Measurements from ENCODE around the gene RMI1. TPM values are rescaled to one million over a fixed set of nuclear protein-coding genes. Genes with fewer than 3 reads are reported as not detected.
"Not testable (repeated sequence)": the region's sequence is repeated elsewhere in the genome, so short reads cannot be mapped to it uniquely, and the experiment has no call there.

Gene RMI1
- polyA plus RNA-seq, 1 donor (not counting 4 experiments of a cell fraction or from before 2014, with no cell fraction given): 3.6 TPM

GRCh38 chr9:84027201-84027600, 46.6 kb downstream of the RMI1 start:
- no peaks in the 10 kb centered on the region for H3K4me1 ChIP-seq (ENCODE audit: control insufficient read depth, extremely low read depth, insufficient read depth, low read length)
- no peaks in the 10 kb centered on the region for H3K27me3 ChIP-seq (ENCODE audit: control insufficient read depth, extremely low read depth, insufficient read depth, low read length)
- no peak overlapping the region for H3K4me2 ChIP-seq (ENCODE audit: control insufficient read depth, extremely low read depth, insufficient read depth, low read depth, low read length)
- H3K9me1 ChIP-seq (ENCODE audit: control insufficient read depth, extremely low read depth, insufficient read depth, low read length): no peaks in the 10 kb centered on the region
- H2AFZ ChIP-seq (ENCODE audit: control insufficient read depth, low read length): no peak overlapping the region
- H3K9ac ChIP-seq (ENCODE audit: control insufficient read depth, extremely low read depth, insufficient read depth, low read length): no peak overlapping the region
- FAIRE-seq (no peak), DNase-seq (ENCODE audit: low read depth, low spot score) (no peak)
- dilution Hi-C loops (cut with MboI; ENCODE audit: extremely low pct_ligation_motif_present, low sequenced_read_pairs): no loop called here
- H3K79me2 ChIP-seq (ENCODE audit: control insufficient read depth, insufficient read depth, low read length): no peaks in the 10 kb centered on the region
- H3K9me3 ChIP-seq (ENCODE audit: control insufficient read depth, low read depth, low read length): no peaks in the 10 kb centered on the region
- TF ChIP-seq EZH2 (IDR thresholded peaks at IDR 0.05; ENCODE audit: low read length) (no peak), CTCF (optimal IDR thresholded peaks at IDR 0.05 in 1 of 3, IDR thresholded peaks at IDR 0.05 in 1 of 3, conservative IDR thresholded peaks at IDR 0.05 in 1 of 3; ENCODE audit: extremely low read depth in 1 of 3, insufficient read depth in 2 of 3, low read length in 3 of 3) (no peak)
- no peak overlapping the region for H3K27ac ChIP-seq (ENCODE audit: control insufficient read depth, insufficient read depth, low read length)
- H3K36me3 ChIP-seq (ENCODE audit: control insufficient read depth in 2 of 2, extremely low read depth in 1 of 2, insufficient read depth in 2 of 2, low read length in 2 of 2): no peaks in the 10 kb centered on the region
- no peak overlapping the region for H3K4me3 ChIP-seq (ENCODE audit: control insufficient read depth in 2 of 3, extremely low read depth in 1 of 3, insufficient read depth in 2 of 3, low read depth in 1 of 3, low read length in 3 of 3)
- no peaks in the 10 kb centered on the region for H4K20me1 ChIP-seq (ENCODE audit: control insufficient read depth, extremely low read depth, insufficient read depth, low read length)

- TF ChIP-seq EZH2 (IDR thresholded peaks at IDR 0.05; ENCODE audit: low read length) (no peak), CTCF (optimal IDR thresholded peaks at IDR 0.05 in 1 of 3, IDR thresholded peaks at IDR 0.05 in 1 of 3, conservative IDR thresholded peaks at IDR 0.05 in 1 of 3; ENCODE audit: extremely low read depth in 1 of 3, insufficient read depth in 2 of 3, low read length in 3 of 3) (no peak)
- DNase-seq (ENCODE audit: low read depth, low spot score): no peak
- Histone ChIP-seq H3K36me3 (ENCODE audit: control insufficient read depth in 2 of 2, extremely low read depth in 1 of 2, insufficient read depth in 2 of 2, low read length in 2 of 2) (no peaks in the 10 kb centered on the region), H3K4me1 (ENCODE audit: control insufficient read depth, extremely low read depth, insufficient read depth, low read length) (no peaks in the 10 kb centered on the region), H3K4me2 (ENCODE audit: control insufficient read depth, extremely low read depth, insufficient read depth, low read depth, low read length) (no peak overlapping the region), H4K20me1 (ENCODE audit: control insufficient read depth, extremely low read depth, insufficient read depth, low read length) (no peaks in the 10 kb centered on the region), H2AFZ (ENCODE audit: control insufficient read depth, low read length) (no peak overlapping the region), H3K79me2 (ENCODE audit: control insufficient read depth, insufficient read depth, low read length) (no peaks in the 10 kb centered on the region), H3K4me3 (ENCODE audit: control insufficient read depth in 2 of 3, extremely low read depth in 1 of 3, insufficient read depth in 2 of 3, low read depth in 1 of 3, low read length in 3 of 3) (no peak overlapping the region), H3K27me3 (ENCODE audit: control insufficient read depth, extremely low read depth, insufficient read depth, low read length) (no peaks in the 10 kb centered on the region), H3K9ac (ENCODE audit: control insufficient read depth, extremely low read depth, insufficient read depth, low read length) (no peak overlapping the region), H3K9me1 (ENCODE audit: control insufficient read depth, extremely low read depth, insufficient read depth, low read length) (no peaks in the 10 kb centered on the region), H3K27ac (ENCODE audit: control insufficient read depth, insufficient read depth, low read length) (no peak overlapping the region), H3K9me3 (ENCODE audit: control insufficient read depth, low read depth, low read length) (no peaks in the 10 kb centered on the region)
- no peak for FAIRE-seq
- dilution Hi-C loops (cut with MboI; ENCODE audit: extremely low pct_ligation_motif_present, low sequenced_read_pairs): no loop called here
These were observed 50.9 kb downstream of the RMI1 start for GRCh38 chr9:84031534-84031933.

GRCh38 chr9:84041857-84042256, 61.3 kb downstream of the RMI1 start:
- H2AFZ ChIP-seq (ENCODE audit: control insufficient read depth, low read length); H3K4me2 ChIP-seq (ENCODE audit: control insufficient read depth, extremely low read depth, insufficient read depth, low read depth, low read length); H3K9ac ChIP-seq (ENCODE audit: control insufficient read depth, extremely low read depth, insufficient read depth, low read length); H3K27me3 ChIP-seq (ENCODE audit: control insufficient read depth, extremely low read depth, insufficient read depth, low read length); H3K9me3 ChIP-seq (ENCODE audit: control insufficient read depth, low read depth, low read length); H3K36me3 ChIP-seq (ENCODE audit: control insufficient read depth in 2 of 2, extremely low read depth in 1 of 2, insufficient read depth in 2 of 2, low read length in 2 of 2); H3K4me3 ChIP-seq (ENCODE audit: control insufficient read depth in 2 of 3, extremely low read depth in 1 of 3, insufficient read depth in 2 of 3, low read depth in 1 of 3, low read length in 3 of 3); DNase-seq (ENCODE audit: low read depth, low spot score); FAIRE-seq; H3K79me2 ChIP-seq (ENCODE audit: control insufficient read depth, insufficient read depth, low read length); dilution Hi-C loops (cut with MboI; ENCODE audit: extremely low pct_ligation_motif_present, low sequenced_read_pairs); H4K20me1 ChIP-seq (ENCODE audit: control insufficient read depth, extremely low read depth, insufficient read depth, low read length); H3K9me1 ChIP-seq (ENCODE audit: control insufficient read depth, extremely low read depth, insufficient read depth, low read length); H3K4me1 ChIP-seq (ENCODE audit: control insufficient read depth, extremely low read depth, insufficient read depth, low read length); H3K27ac ChIP-seq (ENCODE audit: control insufficient read depth, insufficient read depth, low read length): not testable (repeated sequence)

All from keratinocyte (primary cell).